Osteoblast (primary cell): ENCODE measurements around the gene ATRAID. TPM values are rescaled to one million over a fixed set of nuclear protein-coding genes. Genes with fewer than 3 reads are reported as not detected.

ENCODE experiments used
- DNase-seq: peaks from one replicate; pipeline ENCODE4 v3.0.0; 2011; ENCODE audit warnings: low spot score, mixed read lengths; ENCODE audit not compliant: insufficient read length; ENCODE audit errors: missing footprints
- H2AFZ ChIP-seq: 2 replicates; pipeline ENCODE4 v1.6.0; 2011; ENCODE audit warnings: mild to moderate bottlenecking, low read length
- H3K27ac ChIP-seq: 2 replicates; pipeline ENCODE4 v1.5.1; 2011; ENCODE audit warnings: mild to moderate bottlenecking, low read depth, low read length, moderate library complexity
- H3K27me3 ChIP-seq: 2 replicates; pipeline ENCODE4 v1.6.0; 2012; ENCODE audit warnings: mild to moderate bottlenecking, control low read depth, inconsistent platforms, low read length, moderate library complexity; ENCODE audit not compliant: insufficient read depth
- H3K36me3 ChIP-seq: 2 replicates; pipeline ENCODE4 v1.5.1; 2011; ENCODE audit warnings: mild to moderate bottlenecking, low read length, control low read depth, moderate library complexity; ENCODE audit not compliant: insufficient read depth
- H3K4me1 ChIP-seq: 2 replicates; pipeline ENCODE4 v1.5.1; 2011; ENCODE audit warnings: mild to moderate bottlenecking, low read length, control low read depth, moderate library complexity; ENCODE audit not compliant: insufficient read depth
- H3K4me2 ChIP-seq: 2 replicates; pipeline ENCODE4 v1.6.0; 2011; ENCODE audit warnings: mild to moderate bottlenecking, low read length; ENCODE audit not compliant: insufficient read depth
- H3K4me3 ChIP-seq: fragments of 200-600 bp; sonication (generic); 3 replicates; pipeline ENCODE4 v1.5.1; 2012; ENCODE audit warnings: mild to moderate bottlenecking, low read length, inconsistent platforms; ENCODE audit not compliant: insufficient read depth
- H3K79me2 ChIP-seq: 2 replicates; pipeline ENCODE4 v1.6.0; 2012; ENCODE audit warnings: mild to moderate bottlenecking, low read length, control low read depth, inconsistent platforms; ENCODE audit not compliant: insufficient read depth
- H3K9me3 ChIP-seq: 2 replicates; pipeline ENCODE4 v1.5.1; 2011; ENCODE audit warnings: low read depth, low read length, control low read depth
- H4K20me1 ChIP-seq: 2 replicates; pipeline ENCODE4 v1.6.0; 2012; ENCODE audit warnings: mild to moderate bottlenecking, low read length, control low read depth; ENCODE audit not compliant: insufficient read depth
- CTCF ChIP-seq: IDR thresholded peaks from 2 replicates; pipeline ENCODE4 v1.5.1; 2011; ENCODE audit warnings: mild to moderate bottlenecking, low read depth, low read length, moderate library complexity; ENCODE audit errors: extremely low read depth
- total RNA-seq: library from RNA; depleted of rRNA; stranded (reverse); fragments of >200 nt; gene quantifications from 2 replicates; pipeline ENCODE4 v1.2.3, GENCODE V29; 2012

Gene ATRAID
- total RNA-seq, 1 donor, result 198 TPM

GRCh38 chr2:27241761-27242613, 30.1 kb downstream of the ATRAID start:
- Histone ChIP-seq H2AFZ (no peak overlapping the region), H3K27me3 (no peaks in the 10 kb centered on the region), H3K36me3 (peaks cover 72% of the 10 kb centered on the region), H3K9me3 (no peaks in the 10 kb centered on the region), H4K20me1 (peaks cover 2% of the 10 kb centered on the region), H3K4me1 (no peaks in the 10 kb centered on the region), H3K4me2 (no peak overlapping the region), H3K27ac (no peak overlapping the region), H3K4me3 (no peak overlapping the region), H3K79me2 (no peaks in the 10 kb centered on the region)
- peak; percentile 72 for DNase-seq
- TF ChIP-seq CTCF, result no peak

- Histone ChIP-seq H3K79me2 (no peaks in the 10 kb centered on the region), H3K27ac (no peak overlapping the region), H3K36me3 (peaks cover 67% of the 10 kb centered on the region), H3K4me3 (no peak overlapping the region), H3K4me1 (no peaks in the 10 kb centered on the region), H4K20me1 (peaks cover 2% of the 10 kb centered on the region), H3K9me3 (no peaks in the 10 kb centered on the region), H3K4me2 (no peak overlapping the region), H3K27me3 (no peaks in the 10 kb centered on the region), H2AFZ (no peak overlapping the region)
- DNase-seq, result peak; percentile 19
- no peak for TF ChIP-seq CTCF
Measured at GRCh38 chr2:27242614-27242951, 30.7 kb downstream of the ATRAID start.

- no peaks in the 10 kb centered on the region for H3K4me1 ChIP-seq
- H3K27me3 ChIP-seq, result no peaks in the 10 kb centered on the region
- peaks cover 58% of the 10 kb centered on the region for H3K36me3 ChIP-seq
- H3K27ac ChIP-seq, result no peak overlapping the region
- H2AFZ ChIP-seq, result no peak overlapping the region
- no peaks in the 10 kb centered on the region for H3K79me2 ChIP-seq
- no peaks in the 10 kb centered on the region for H3K9me3 ChIP-seq
- H3K4me2 ChIP-seq, result no peak overlapping the region
- TF ChIP-seq CTCF, result no peak
- DNase-seq, result peak; percentile 77
- peaks cover 2% of the 10 kb centered on the region for H4K20me1 ChIP-seq
- H3K4me3 ChIP-seq, result no peak overlapping the region
Measured at GRCh38 chr2:27243391-27244130, 31.7 kb downstream of the ATRAID start.

GRCh38 chr2:27245116-27245515, 33.3 kb downstream of the ATRAID start:
- Histone ChIP-seq H3K4me2 (no peak overlapping the region), H3K27ac (no peak overlapping the region), H3K36me3 (peaks cover 45% of the 10 kb centered on the region), H3K9me3 (no peaks in the 10 kb centered on the region), H4K20me1 (peaks cover 2% of the 10 kb centered on the region), H3K4me3 (no peak overlapping the region), H3K27me3 (no peaks in the 10 kb centered on the region), H2AFZ (no peak overlapping the region), H3K79me2 (no peaks in the 10 kb centered on the region), H3K4me1 (peaks cover 13% of the 10 kb centered on the region)
- no peak for TF ChIP-seq CTCF
- DNase-seq, result peak; percentile 78
